Colonic mucosa (tissue), 4 donors: ENCODE data around the gene CANX. TPM values are rescaled to one million over a fixed set of nuclear protein-coding genes. Genes with fewer than 3 reads are reported as not detected.

Experiments
- DNase-seq: peaks from one replicate; pipeline ENCODE4 v3.0.0-alpha.2; 2020
- H3K27ac ChIP-seq: fragments of 200-600 bp; one replicate; pipeline ENCODE4 v1.8.0; 2021
- H3K27me3 ChIP-seq: fragments of 200-600 bp; one replicate; pipeline ENCODE4 v1.8.0; 2021
- H3K36me3 ChIP-seq: fragments of 200-600 bp; one replicate; pipeline ENCODE4 v1.8.0; 2021
- H3K4me1 ChIP-seq: fragments of 200-600 bp; one replicate; pipeline ENCODE4 v1.8.0; 2021; ENCODE audit warnings: mild to moderate bottlenecking
- H3K4me3 ChIP-seq: fragments of 200-600 bp; one replicate; pipeline ENCODE4 v1.8.0; 2021
- H3K9ac ChIP-seq, 2 donors: one replicate each; pipeline ENCODE4 v1.7.0; 2013; ENCODE audit warnings: control low read depth in 2 of 2, low read depth in 2 of 2, low read length in 2 of 2
- H3K9me3 ChIP-seq: fragments of 200-600 bp; one replicate; pipeline ENCODE4 v1.8.0; 2021
- CTCF ChIP-seq: fragments of 200-600 bp; IDR thresholded peaks from one replicate; pipeline ENCODE4 v1.8.0; 2022; ENCODE audit warnings: antibody characterized with exemption, mild to moderate bottlenecking
- intact Hi-C: fragments of 100-400 bp; cut with DNase I; formaldehyde crosslinking; loops from one replicate; pipeline ENCODE4 v1.14.1; 2022
- total RNA-seq, 2 donors: library from RNA; stranded (reverse); fragmentation: NEBNext Ultra II Directional in 1 of 2; extraction: Animal tissue kit (Norgen Biotek cat#: 25700) in 1 of 2; gene quantifications; one replicate each; pipeline ENCODE4 v1.2.1, GENCODE V29; 2021
- donor health status: healthy.
- donor health status: DM: no; HTN: no; CAD: no.
- donor health status: DM: no; HTN: no; CAD: no.

The CANX gene
- total RNA-seq, 2 donors from 2014 or later, result 571 to 818 TPM

- Histone ChIP-seq H3K27me3 (no peaks in the 10 kb centered on the region), H3K9ac (peak overlapping the region; percentile 29 to 45), H3K9me3 (no peaks in the 10 kb centered on the region), H3K4me3 (peak overlapping the region; percentile 77), H3K36me3 (peaks cover 5% of the 10 kb centered on the region), H3K27ac (peak overlapping the region; percentile 92), H3K4me1 (peaks cover 11% of the 10 kb centered on the region)
- DNase-seq, result peak; percentile 32
- TF ChIP-seq CTCF, result no peak
- intact Hi-C loops, result loop anchor here (5.0 kb wide), 1 partner anchor 35 kb away; the partner anchor contains the start of gene CANX
These were observed 33.1 kb downstream of the CANX start for GRCh38 chr5:179731791-179732411.

GRCh38 chr5:179732412-179732917, 33.7 kb downstream of the CANX start, which contains the start of gene MAML1:
MAML1 (plus strand) TSS chr5:179732822; CDS start chr5:179733113, 291 bp downstream.
- Histone ChIP-seq H3K36me3 (no peaks in the 10 kb centered on the region), H3K4me3 (peak within 1 kb of the TSS; percentile 77), H3K27me3 (no peaks in the 10 kb centered on the region), H3K27ac (peak within 1 kb of the TSS; percentile 92), H3K9ac (peak within 1 kb of the TSS; percentile 86 to 96), H3K4me1 (peaks cover 11% of the 10 kb centered on the region), H3K9me3 (no peaks in the 10 kb centered on the region)
- DNase-seq, result peak; percentile 100
- intact Hi-C loops, result loop anchor here (5.0 kb wide), 1 partner anchor 35 kb away; the partner anchor contains the start of gene CANX
- TF ChIP-seq CTCF, result no peak

- TF ChIP-seq CTCF, result no peak
- peak; percentile 61 for DNase-seq
- peak overlapping the region; percentile 77 for H3K4me3 ChIP-seq
- H3K27ac ChIP-seq, result peak overlapping the region; percentile 92
- H3K9me3 ChIP-seq, result no peaks in the 10 kb centered on the region
- H3K36me3 ChIP-seq, result no peaks in the 10 kb centered on the region
- intact Hi-C loops, result loop anchor here (5.0 kb wide), 1 partner anchor 36 kb away; the partner anchor contains the start of gene CANX
- H3K27me3 ChIP-seq, result no peaks in the 10 kb centered on the region
- peaks cover 11% of the 10 kb centered on the region for H3K4me1 ChIP-seq
- H3K9ac ChIP-seq, result peak overlapping the region; percentile 86 to 96
These were observed 34.4 kb downstream of the CANX start for GRCh38 chr5:179732918-179733771.

- no peaks in the 10 kb centered on the region for H3K9me3 ChIP-seq
- intact Hi-C loops, result loop anchor here (5.0 kb wide), 1 partner anchor 36 kb away; the partner anchor contains the start of gene CANX
- peak overlapping the region; percentile 77 for H3K4me3 ChIP-seq
- H3K36me3 ChIP-seq, result no peaks in the 10 kb centered on the region
- H3K4me1 ChIP-seq, result peaks cover 11% of the 10 kb centered on the region
- H3K9ac ChIP-seq, result peak overlapping the region; percentile 86 to 96
- DNase-seq, result no peak
- H3K27me3 ChIP-seq, result no peaks in the 10 kb centered on the region
- no peak for TF ChIP-seq CTCF
- H3K27ac ChIP-seq, result peak overlapping the region; percentile 92
These were observed 35.0 kb downstream of the CANX start for GRCh38 chr5:179733772-179734126.

- intact Hi-C loops, result loop anchor here (5.0 kb wide), 1 partner anchor 37 kb away; the partner anchor contains the start of gene CANX
- no peaks in the 10 kb centered on the region for H3K9me3 ChIP-seq
- TF ChIP-seq CTCF, result no peak
- H3K27ac ChIP-seq, result no peak overlapping the region
- no peak overlapping the region for H3K4me3 ChIP-seq
- peak overlapping the region in 1 of 2 donors; percentile 86 for H3K9ac ChIP-seq
- H3K36me3 ChIP-seq, result no peaks in the 10 kb centered on the region
- no peaks in the 10 kb centered on the region for H3K27me3 ChIP-seq
- no peak for DNase-seq
- peaks cover 11% of the 10 kb centered on the region for H3K4me1 ChIP-seq
These were observed 35.9 kb downstream of the CANX start for GRCh38 chr5:179734536-179735164.
